H9 (cell line): ENCODE measurements around the gene MAP3K9. TPM values are rescaled to one million over a fixed set of nuclear protein-coding genes. Genes with fewer than 3 reads are reported as not detected.

Source experiments
- DNase-seq: peaks from one replicate; pipeline ENCODE4 v3.0.0-alpha.2; 2017
- H2AFZ ChIP-seq: one replicate; pipeline ENCODE4 v1.6.1; 2013; ENCODE audit warnings: mild to moderate bottlenecking, low read length, control low read depth, moderate library complexity
- H2AK5ac ChIP-seq: 2 replicates; pipeline ENCODE4 v1.6.1; 2013; ENCODE audit warnings: low read length, control low read depth, mixed read lengths; ENCODE audit not compliant: insufficient read length
- H2BK120ac ChIP-seq: one replicate; pipeline ENCODE4 v1.6.1; 2013; ENCODE audit warnings: low read depth, mild to moderate bottlenecking, low read length, control low read depth, inconsistent platforms; ENCODE audit not compliant: poor library complexity, severe bottlenecking
- H2BK12ac ChIP-seq: 2 replicates; pipeline ENCODE4 v1.6.1; 2013; ENCODE audit warnings: low read length, control low read depth, mixed read lengths, low read depth; ENCODE audit not compliant: insufficient read length
- H2BK15ac ChIP-seq: 2 replicates; pipeline ENCODE4 v1.6.1; 2013; ENCODE audit warnings: low read depth, low read length, control low read depth
- H2BK20ac ChIP-seq: one replicate; pipeline ENCODE4 v1.6.1; 2013; ENCODE audit warnings: low read depth, mild to moderate bottlenecking, low read length, control low read depth, inconsistent platforms; ENCODE audit not compliant: poor library complexity, severe bottlenecking
- H2BK5ac ChIP-seq: 2 replicates; pipeline ENCODE4 v1.6.1; 2013; ENCODE audit warnings: low read length, control low read depth, mixed read lengths; ENCODE audit not compliant: insufficient read length
- H3K14ac ChIP-seq: 2 replicates; pipeline ENCODE4 v1.6.1; 2013; ENCODE audit warnings: low read length, control low read depth; ENCODE audit not compliant: insufficient read depth
- H3K18ac ChIP-seq: 2 replicates; pipeline ENCODE4 v1.6.1; 2013; ENCODE audit warnings: low read depth, mild to moderate bottlenecking, mixed read lengths, low read length, control low read depth; ENCODE audit not compliant: insufficient read length
- H3K23ac ChIP-seq: 2 replicates; pipeline ENCODE4 v1.6.1; 2013; ENCODE audit warnings: low read length, control low read depth, mixed read lengths, low read depth; ENCODE audit not compliant: insufficient read length
- H3K23me2 ChIP-seq: 2 replicates; pipeline ENCODE4 v1.6.1; 2013; ENCODE audit warnings: low read depth, mild to moderate bottlenecking, mixed read lengths, low read length, control low read depth; ENCODE audit not compliant: insufficient read length, poor library complexity, severe bottlenecking
- H3K27ac ChIP-seq: 2 replicates; pipeline ENCODE4 v1.5.1; 2013; ENCODE audit warnings: low read length, control low read depth, mixed read lengths, low read depth; ENCODE audit not compliant: insufficient read length
- H3K27me3 ChIP-seq: 2 replicates; pipeline ENCODE4 v1.6.1; 2013; ENCODE audit warnings: low read length, control low read depth, inconsistent platforms; ENCODE audit not compliant: insufficient read depth
- H3K4ac ChIP-seq: 2 replicates; pipeline ENCODE4 v1.6.1; 2013; ENCODE audit warnings: low read depth, mild to moderate bottlenecking, control low read depth, inconsistent platforms, low read length, moderate library complexity
- H3K4me1 ChIP-seq: 2 replicates; pipeline ENCODE4 v1.6.1; 2013; ENCODE audit warnings: low read length, control low read depth, inconsistent platforms; ENCODE audit not compliant: insufficient read depth
- H3K4me2 ChIP-seq: 2 replicates; pipeline ENCODE4 v1.6.1; 2013; ENCODE audit warnings: low read length, control low read depth, mixed read lengths; ENCODE audit not compliant: insufficient read length, insufficient read depth
- H3K56ac ChIP-seq: 2 replicates; pipeline ENCODE4 v1.6.1; 2013; ENCODE audit warnings: low read depth, mild to moderate bottlenecking, mixed read lengths, low read length, control low read depth; ENCODE audit not compliant: insufficient read length
- H3K79me1 ChIP-seq: 2 replicates; pipeline ENCODE4 v1.6.1; 2013; ENCODE audit warnings: low read depth, mild to moderate bottlenecking, moderate library complexity, low read length, control low read depth, inconsistent platforms; ENCODE audit not compliant: insufficient read depth, poor library complexity, severe bottlenecking
- H3K79me2 ChIP-seq: 2 replicates; pipeline ENCODE4 v1.6.1; 2013; ENCODE audit warnings: low read length, control low read depth, inconsistent platforms; ENCODE audit not compliant: insufficient read depth
- H3K9ac ChIP-seq: 2 replicates; pipeline ENCODE4 v1.6.1; 2013; ENCODE audit warnings: low read length, control low read depth, mixed read lengths; ENCODE audit not compliant: insufficient read length; ENCODE audit errors: extremely low read depth
- H3K9me3 ChIP-seq: one replicate; pipeline ENCODE4 v1.6.1; 2013; ENCODE audit warnings: low read depth, low read length, inconsistent platforms; ENCODE audit not compliant: control insufficient read depth
- H3T11ph ChIP-seq: one replicate; pipeline ENCODE4 v1.6.1; 2013; ENCODE audit warnings: mild to moderate bottlenecking, low read length, control low read depth, inconsistent platforms
- H4K20me1 ChIP-seq: one replicate; pipeline ENCODE4 v1.6.1; 2013; ENCODE audit not compliant: control insufficient read depth, insufficient read length, insufficient read depth
- H4K5ac ChIP-seq: 2 replicates; pipeline ENCODE4 v1.6.1; 2013; ENCODE audit warnings: low read depth, mild to moderate bottlenecking, mixed read lengths, low read length, control low read depth; ENCODE audit not compliant: insufficient read length
- H4K8ac ChIP-seq: replicated peaks from 2 replicates; pipeline ENCODE4 v1.6.1; 2013; ENCODE audit warnings: low read length, control low read depth, mixed read lengths, low read depth; ENCODE audit not compliant: insufficient read length
- H4K91ac ChIP-seq: 2 replicates; pipeline ENCODE4 v1.6.1; 2013; ENCODE audit warnings: low read depth, mild to moderate bottlenecking, moderate library complexity, mixed read lengths, low read length, control low read depth; ENCODE audit not compliant: insufficient read length
- H3K27ac Mint-ChIP-seq, 3 experiments: 2 replicates in 2 of 3; 3 replicates in 1 of 3; pipeline ENCODE4 v1.8.0; 2020 to 2021; ENCODE audit warnings: mixed read lengths in 3 of 3, mild to moderate bottlenecking in 1 of 3, moderate library complexity in 1 of 3
- H3K27me3 Mint-ChIP-seq: 2 replicates; pipeline ENCODE4 v1.8.0; 2021; ENCODE audit warnings: low read depth, mild to moderate bottlenecking, moderate library complexity, mixed read lengths
- H3K36me3 Mint-ChIP-seq, 3 experiments: 2 replicates in 2 of 3; 3 replicates in 1 of 3; pipeline ENCODE4 v1.8.0; 2020 to 2021; ENCODE audit warnings: low read depth in 3 of 3, mixed read lengths in 3 of 3; ENCODE audit not compliant: insufficient read depth in 1 of 3
- H3K4me1 Mint-ChIP-seq, 2 experiments: 2 replicates each; pipeline ENCODE4 v1.8.0; 2020; ENCODE audit warnings: mixed read lengths in 2 of 2
- H3K4me3 Mint-ChIP-seq, 2 experiments: 2 replicates in 1 of 2; 3 replicates in 1 of 2; pipeline ENCODE4 v1.8.0; 2020 to 2021; ENCODE audit warnings: mild to moderate bottlenecking in 2 of 2, mixed read lengths in 2 of 2, moderate library complexity in 1 of 2
- H3K9me3 Mint-ChIP-seq, 2 experiments: 2 replicates in 1 of 2; 3 replicates in 1 of 2; pipeline ENCODE4 v1.8.0; 2020; ENCODE audit warnings: mild to moderate bottlenecking in 2 of 2, mixed read lengths in 2 of 2, moderate library complexity in 1 of 2
- WGBS: extraction: QIAGEN DNeasy Blood & Tissue Kit; methylation state at CpG from one replicate; pipeline ENCODE4 v1.1.7; 2013; ENCODE audit warnings: missing lambda C conversion rate, low lambda C conversion rate, mixed read lengths; ENCODE audit not compliant: insufficient read length; ENCODE audit errors: extremely low coverage; 5-methylcytosine and 5-hydroxymethylcytosine counted together
- total RNA-seq: library from RNA; stranded (reverse); gene quantifications from 2 replicates; pipeline ENCODE4 v1.2.1, GENCODE V29; 2021
- TF ChIP-seq, protein P1 (sequence below): fragments of 200-600 bp; sonication (generic); conservative IDR thresholded peaks from 3 replicates; pipeline ENCODE4 v1.8.0; 2021; ENCODE audit warnings: antibody characterized with exemption, mild to moderate bottlenecking

The MAP3K9 gene
- total RNA-seq, 1 experiment from 2014 or later: 20.0 TPM

DNA sequence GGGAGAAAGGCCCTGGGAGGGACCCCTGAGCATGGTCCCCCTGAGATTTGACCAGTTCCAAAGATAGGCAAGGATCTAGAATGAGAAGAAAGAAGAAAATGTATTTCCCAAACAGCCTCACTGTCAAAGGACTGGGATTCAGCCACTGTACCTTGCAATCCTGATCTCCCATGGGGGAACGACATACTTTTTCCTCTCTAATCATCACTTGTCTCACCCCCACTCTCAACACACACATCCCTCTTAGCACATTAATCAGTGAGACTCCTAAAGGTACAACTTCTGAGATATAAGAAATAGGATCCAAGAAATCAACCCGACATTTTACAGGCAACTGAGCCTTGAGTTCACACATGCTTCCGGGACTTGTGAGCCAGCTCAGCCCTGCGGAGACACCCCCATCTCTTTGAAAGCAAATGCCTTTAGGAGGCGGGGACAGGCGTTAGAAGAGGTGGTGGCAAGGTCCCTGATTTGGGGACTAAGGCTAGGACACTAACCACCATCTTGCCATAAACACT, 1.4 kb downstream of the MAP3K9 start:
- Histone ChIP-seq H3T11ph (no peak overlapping the region), H3K4ac (no peak overlapping the region), H3K23ac (no peak overlapping the region), H3K14ac (no peak overlapping the region), H3K9me3 (no peaks in the 10 kb centered on the region), H2AFZ (no peak overlapping the region), H4K91ac (no peak overlapping the region), H2BK5ac (no peak overlapping the region), H3K27ac (no peak overlapping the region), H2BK15ac (no peak overlapping the region), H2BK120ac (no peak overlapping the region), H3K79me2 (peaks cover 20% of the 10 kb centered on the region; the same call in 1 of the 2 replicates), H4K8ac (no peak overlapping the region), H3K27me3 (no peaks in the 10 kb centered on the region), H2BK20ac (no peak overlapping the region), H2BK12ac (no peak overlapping the region), H3K56ac (no peak overlapping the region), H4K20me1 (no peaks in the 10 kb centered on the region), H3K18ac (no peak overlapping the region), H2AK5ac (no peak overlapping the region), H3K23me2 (peaks cover 13% of the 10 kb centered on the region), H3K4me1 (peaks cover 4% of the 10 kb centered on the region; the same call in 1 of the 2 replicates), H4K5ac (no peak overlapping the region), H3K4me2 (peak overlapping the region; percentile 93), H3K9ac (peak overlapping the region; percentile 59), H3K79me1 (peaks cover 10% of the 10 kb centered on the region)
- H3K27ac Mint-ChIP-seq: peak overlapping the region; percentile 4 to 62 (median 34); a peak in 4 of 7 replicates
- no peaks in the 10 kb centered on the region for H3K27me3 Mint-ChIP-seq
- peaks cover 19% of the 10 kb centered on the region in 2 experiments for H3K4me1 Mint-ChIP-seq
- no peaks in the 10 kb centered on the region for H3K9me3 Mint-ChIP-seq
- no CpG with 5 or more reads among the region's 6 CpGs for WGBS
- TF ChIP-seq, protein P1, sequence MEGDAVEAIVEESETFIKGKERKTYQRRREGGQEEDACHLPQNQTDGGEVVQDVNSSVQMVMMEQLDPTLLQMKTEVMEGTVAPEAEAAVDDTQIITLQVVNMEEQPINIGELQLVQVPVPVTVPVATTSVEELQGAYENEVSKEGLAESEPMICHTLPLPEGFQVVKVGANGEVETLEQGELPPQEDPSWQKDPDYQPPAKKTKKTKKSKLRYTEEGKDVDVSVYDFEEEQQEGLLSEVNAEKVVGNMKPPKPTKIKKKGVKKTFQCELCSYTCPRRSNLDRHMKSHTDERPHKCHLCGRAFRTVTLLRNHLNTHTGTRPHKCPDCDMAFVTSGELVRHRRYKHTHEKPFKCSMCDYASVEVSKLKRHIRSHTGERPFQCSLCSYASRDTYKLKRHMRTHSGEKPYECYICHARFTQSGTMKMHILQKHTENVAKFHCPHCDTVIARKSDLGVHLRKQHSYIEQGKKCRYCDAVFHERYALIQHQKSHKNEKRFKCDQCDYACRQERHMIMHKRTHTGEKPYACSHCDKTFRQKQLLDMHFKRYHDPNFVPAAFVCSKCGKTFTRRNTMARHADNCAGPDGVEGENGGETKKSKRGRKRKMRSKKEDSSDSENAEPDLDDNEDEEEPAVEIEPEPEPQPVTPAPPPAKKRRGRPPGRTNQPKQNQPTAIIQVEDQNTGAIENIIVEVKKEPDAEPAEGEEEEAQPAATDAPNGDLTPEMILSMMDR: no peak
- peak; percentile 78 for DNase-seq
- H3K4me3 Mint-ChIP-seq: peak overlapping the region in 1 of 2 experiments; percentile 89; a peak in 4 of 5 replicates
- H3K36me3 Mint-ChIP-seq: peaks cover 4 to 8% (median 4%) of the 10 kb centered on the region in 3 experiments; a peak in 2 of 7 replicates
